Upper lobe of right lung (tissue), 1 donor: ENCODE results near the gene LGALSL. TPM values are rescaled to one million over a fixed set of nuclear protein-coding genes. Genes with fewer than 3 reads are reported as not detected.

Experiments used
- ATAC-seq: fragments of 200-7000 bp; cut with Tn5 transposase; one replicate; pipeline ENCODE4 v1.9.1; 2020; ENCODE audit warnings: mild to moderate bottlenecking, moderate library complexity
- DNase-seq: peaks from one replicate; pipeline ENCODE4 v3.0.0-alpha.2; 2020
- H3K27ac ChIP-seq: fragments of 200-600 bp; one replicate; pipeline ENCODE4 v1.8.0; 2022
- H3K27me3 ChIP-seq: fragments of 200-600 bp; one replicate; pipeline ENCODE4 v1.8.0; 2022; ENCODE audit warnings: mild to moderate bottlenecking
- H3K36me3 ChIP-seq: fragments of 200-600 bp; one replicate; pipeline ENCODE4 v1.8.0; 2022
- H3K4me1 ChIP-seq: fragments of 200-600 bp; one replicate; pipeline ENCODE4 v1.8.0; 2022
- H3K4me3 ChIP-seq: fragments of 200-600 bp; one replicate; pipeline ENCODE4 v1.8.0; 2022; ENCODE audit warnings: mild to moderate bottlenecking
- H3K9me3 ChIP-seq: fragments of 200-600 bp; one replicate; pipeline ENCODE4 v1.8.0; 2022
- CTCF ChIP-seq: fragments of 200-600 bp; IDR thresholded peaks from one replicate; pipeline ENCODE4 v1.8.0; 2022; ENCODE audit warnings: antibody characterized with exemption
- intact Hi-C: fragments of 100-400 bp; cut with DNase I; formaldehyde crosslinking; loops from one replicate; pipeline ENCODE4 v1.11.0; 2022
- total RNA-seq: library from RNA; stranded (reverse); fragmentation: NEBNext Ultra II Directional; extraction: Animal tissue kit (Norgen Biotek cat#: 25700); gene quantifications from one replicate; pipeline ENCODE4 v1.2.1, GENCODE V29; 2021
- donor health status: DM: no; HTN: yes; CAD: no; lungs with severe emphysema.

LGALSL gene
- total RNA-seq, 1 donor from 2014 or later = 43.2 TPM

GRCh38 chr2:64500549-64500948 lies 46.6 kb downstream of the LGALSL start:
- no peak for TF ChIP-seq CTCF
- no peaks in the 10 kb centered on the region for H3K27me3 ChIP-seq
- no peak overlapping the region for H3K27ac ChIP-seq
- no peaks in the 10 kb centered on the region for H3K9me3 ChIP-seq
- intact Hi-C loops = no loop called here
- H3K36me3 ChIP-seq = no peaks in the 10 kb centered on the region
- H3K4me1 ChIP-seq = no peaks in the 10 kb centered on the region
- no peak for ATAC-seq
- DNase-seq = no peak
- H3K4me3 ChIP-seq = no peak overlapping the region

DNA sequence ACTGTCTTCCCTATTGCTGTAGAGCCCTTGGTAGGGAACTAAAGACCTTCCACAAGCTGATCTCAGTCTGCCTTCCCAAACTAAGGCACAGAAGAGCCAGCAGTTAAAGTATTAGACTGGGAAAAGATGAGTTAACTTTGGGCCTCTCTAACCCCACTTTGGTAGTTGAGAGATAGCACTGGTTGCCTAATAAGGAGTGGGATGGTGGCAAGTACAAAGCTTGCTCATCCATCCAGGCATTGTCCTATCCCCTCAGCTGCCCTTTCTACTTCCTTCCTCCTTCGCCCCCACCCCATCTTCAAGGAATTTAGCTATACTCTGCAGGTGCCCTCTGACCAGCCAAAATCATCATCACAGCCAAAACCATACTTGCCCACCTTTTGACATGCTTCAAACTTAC lies 48.0 kb downstream of the LGALSL start:
- ATAC-seq (no peak), DNase-seq (no peak)
- H3K36me3 ChIP-seq = no peaks in the 10 kb centered on the region
- intact Hi-C loops = no loop called here
- H3K9me3 ChIP-seq = no peaks in the 10 kb centered on the region
- H3K4me3 ChIP-seq = no peak overlapping the region
- H3K27ac ChIP-seq = no peak overlapping the region
- H3K4me1 ChIP-seq = no peaks in the 10 kb centered on the region
- H3K27me3 ChIP-seq = no peaks in the 10 kb centered on the region
- TF ChIP-seq CTCF = no peak

- no peak for DNase-seq
- ATAC-seq = no peak
- no peaks in the 10 kb centered on the region for H3K27me3 ChIP-seq
- H3K27ac ChIP-seq = no peak overlapping the region
- no peaks in the 10 kb centered on the region for H3K36me3 ChIP-seq
- TF ChIP-seq CTCF = no peak
- intact Hi-C loops = no loop called here
- no peaks in the 10 kb centered on the region for H3K4me1 ChIP-seq
- H3K9me3 ChIP-seq = no peaks in the 10 kb centered on the region
- H3K4me3 ChIP-seq = no peak overlapping the region
Measured at GRCh38 chr2:64502860-64503259, 48.9 kb downstream of the LGALSL start.

DNA sequence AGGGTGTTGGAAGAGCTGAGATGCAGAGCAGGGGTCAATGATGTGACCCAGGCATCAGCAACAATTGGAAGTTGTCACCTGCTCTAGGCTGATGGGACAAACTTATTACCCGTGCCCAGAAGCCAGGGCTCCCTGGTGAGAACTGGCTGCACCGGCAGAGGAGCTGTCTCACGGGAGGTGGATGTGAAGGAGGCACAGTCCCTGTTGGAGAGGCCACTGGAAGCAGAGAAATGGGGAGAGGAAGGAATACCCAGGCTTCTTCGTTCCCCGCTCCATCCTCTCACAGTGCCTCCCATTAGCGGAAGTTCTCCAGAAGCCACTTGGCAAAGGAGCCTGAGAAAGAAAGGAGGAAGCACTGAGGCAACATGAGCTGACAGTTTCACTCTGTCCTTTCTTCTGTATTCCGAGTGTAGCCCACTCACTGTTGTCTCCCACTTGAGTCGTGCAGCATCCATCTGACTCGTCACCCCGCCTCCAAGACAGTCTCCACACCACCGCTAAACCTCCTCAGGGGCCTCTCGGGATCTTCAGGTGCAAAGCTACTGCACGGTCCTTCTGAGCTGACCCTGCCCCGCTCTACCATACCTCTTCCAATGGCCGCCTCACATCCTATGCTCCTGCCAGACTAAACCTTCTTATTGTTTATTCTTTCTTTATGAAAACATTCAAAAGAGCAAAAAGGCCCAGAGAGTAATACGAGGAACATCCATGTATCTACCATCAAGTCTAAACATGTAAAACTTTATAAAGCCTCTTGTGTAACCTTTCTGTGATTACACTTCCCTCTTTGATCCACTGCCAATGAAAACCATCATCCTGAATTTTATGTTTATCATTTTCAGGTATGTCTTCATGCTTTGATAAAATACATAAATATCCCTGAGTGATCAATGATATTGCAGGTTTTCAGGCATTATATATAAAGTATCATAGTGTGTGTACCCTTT lies 51.1 kb downstream of the LGALSL start:
- no peak for TF ChIP-seq CTCF
- intact Hi-C loops = no loop called here

GRCh38 chr2:64506686-64507085 lies 52.7 kb downstream of the LGALSL start:
- intact Hi-C loops = no loop called here
- Histone ChIP-seq H3K36me3 (no peaks in the 10 kb centered on the region), H3K9me3 (no peaks in the 10 kb centered on the region), H3K4me3 (no peak overlapping the region), H3K4me1 (no peaks in the 10 kb centered on the region), H3K27ac (no peak overlapping the region), H3K27me3 (no peaks in the 10 kb centered on the region)
- no peak for TF ChIP-seq CTCF
- ATAC-seq = no peak
- no peak for DNase-seq

More for the DNA sequence above, 51.1 kb downstream of the LGALSL start:
- no peak overlapping the region for H3K4me3 ChIP-seq
- H3K9me3 ChIP-seq = no peaks in the 10 kb centered on the region
- H3K27me3 ChIP-seq = no peaks in the 10 kb centered on the region
- ATAC-seq (peak; percentile 86), DNase-seq (no peak)
- H3K27ac ChIP-seq = no peak overlapping the region
- H3K36me3 ChIP-seq = no peaks in the 10 kb centered on the region
- H3K4me1 ChIP-seq = no peaks in the 10 kb centered on the region

Other genes with a start within 250 kb of the LGALSL start
- 40.2 TPM for gene AFTPH, start 70.2 kb downstream of the LGALSL start, total RNA-seq
- 20.7 TPM for gene SERTAD2, start 199.8 kb downstream of the LGALSL start, total RNA-seq